GM13977 (cell line): ENCODE data around the gene MYF6.

Source experiments
- DNase-seq: peaks from one replicate; pipeline ENCODE4 v3.0.0; 2012; ENCODE audit warnings: low spot score
- CTCF ChIP-seq: IDR thresholded peaks from 2 replicates; pipeline ENCODE4 v1.5.1; 2012; ENCODE audit warnings: mild to moderate bottlenecking, control low read depth; ENCODE audit not compliant: insufficient read depth; ENCODE audit errors: extremely low read depth, missing control alignments
- in situ Hi-C: fragments of 300-500 bp; cut with MboI; formaldehyde crosslinking; loops from one replicate; pipeline ENCODE4 v1.12.0; 2022; ENCODE audit warnings: low sequenced_read_pairs, low pct_unique_long_range_greater_than_20kb, mixed read lengths, inconsistent platforms; ENCODE audit not compliant: unreplicated experiment

MYF6 gene

GRCh38 chr12:80749456-80749855 lies 42.0 kb downstream of the MYF6 start:
- DNase-seq: no peak
- in situ Hi-C loops: no loop called here
- TF ChIP-seq CTCF: no peak

GRCh38 chr12:80752464-80752863 lies 45.0 kb downstream of the MYF6 start:
- in situ Hi-C loops: no loop called here
- DNase-seq: no peak
- no peak for TF ChIP-seq CTCF

GRCh38 chr12:80754274-80754673 lies 46.8 kb downstream of the MYF6 start:
- in situ Hi-C loops: no loop called here

GRCh38 chr12:80756875-80757274 lies 49.4 kb downstream of the MYF6 start:
- no peak for TF ChIP-seq CTCF
- DNase-seq: no peak
- in situ Hi-C loops: no loop called here

More at GRCh38 chr12:80754274-80754673, 46.8 kb downstream of the MYF6 start:
- no peak for DNase-seq
- no peak for TF ChIP-seq CTCF
